K562 (cell line): ENCODE data around the gene SH3GL3. TPM values are rescaled to one million over a fixed set of nuclear protein-coding genes. Genes with fewer than 3 reads are reported as not detected.

Source experiments
- ATAC-seq: fragments of 200-7000 bp; cut with Tn5 transposase; 3 replicates; pipeline ENCODE4 v1.9.1; 2020; ENCODE audit warnings: moderate library complexity
- BruUV-seq: library from RNA; stranded (reverse); fragments of 400-500 nt; replicated peaks from 2 replicates; lab custom pipeline; 2021; lab: Mats Ljungman, UMichigan
- CTCF ChIA-PET: fragments of 300-600 bp; formaldehyde crosslinking; extraction: SDS; loops from one replicate; lab custom pipeline; 2021; ENCODE audit warnings: low intra/inter-chr PET ratio; lab: Yijun Ruan, JAX
- POLR2A ChIA-PET: fragments of 300-600, 350-650 bp; sonication (Branson Sonifier 250); formaldehyde crosslinking; extraction: SDS; loops from one replicate; lab custom pipeline; 2021; ENCODE audit warnings: antibody characterized with exemption, inconsistent platforms; lab: Yijun Ruan, JAX
- DNase-seq, 4 experiments: peaks; one replicate each; pipeline versions ENCODE4 v3.0.0 to v3.0.0-alpha.2; 2011 to 2018; ENCODE audit warnings: low spot score in 3 of 4, mixed read lengths in 3 of 4; ENCODE audit errors: extremely low read depth in 1 of 4
- FAIRE-seq: peaks from 2 replicates; lab custom pipeline; 2011; peaks lifted over from hg19 to GRCh38; lab: Jason Lieb, UNC
- H2AFZ ChIP-seq: 2 replicates; pipeline ENCODE4 v1.6.0; 2011; ENCODE audit warnings: low read depth, low read length, control low read depth, inconsistent platforms
- H3K27ac ChIP-seq: fragments of 200-600 bp; 3 replicates; pipeline ENCODE4 v1.8.0; 2011; ENCODE audit warnings: low read depth, mild to moderate bottlenecking, control low read depth, inconsistent platforms, low read length, moderate library complexity, mixed read lengths; ENCODE audit errors: extremely low read depth
- H3K27me3 ChIP-seq, 2 experiments: fragments of 300-600 bp in 1 of 2; 2 replicates in 1 of 2; 3 replicates in 1 of 2; pipeline versions ENCODE4 v1.6.0 to v1.8.0; 2011; ENCODE audit warnings: inconsistent platforms in 2 of 2, low read length in 2 of 2, mild to moderate bottlenecking in 1 of 2, mixed read lengths in 1 of 2, moderate library complexity in 1 of 2; ENCODE audit not compliant: control insufficient read depth in 2 of 2, insufficient read depth in 2 of 2
- H3K36me3 ChIP-seq: fragments of 300-600 bp; 3 replicates; pipeline ENCODE4 v1.8.0; 2011; ENCODE audit warnings: mild to moderate bottlenecking, low read length, inconsistent platforms; ENCODE audit not compliant: control insufficient read depth, insufficient read depth
- H3K4me1 ChIP-seq, 2 experiments: fragments of 200-600 bp in 1 of 2; replicated peaks in 1 of 2; 2 replicates in 1 of 2; 3 replicates in 1 of 2; pipeline versions ENCODE4 v1.5.1 to v1.8.0; 2011; ENCODE audit warnings: inconsistent platforms in 2 of 2, low read length in 2 of 2, mild to moderate bottlenecking in 1 of 2, mixed read lengths in 1 of 2, moderate library complexity in 1 of 2; ENCODE audit not compliant: control insufficient read depth in 2 of 2, insufficient read depth in 2 of 2
- H3K4me2 ChIP-seq: 2 replicates; pipeline ENCODE4 v1.6.1; 2011; ENCODE audit warnings: low read length, control low read depth, inconsistent platforms, mixed read lengths; ENCODE audit not compliant: insufficient read depth
- H3K4me3 ChIP-seq: fragments of 200-600 bp; sonication (generic), shearing (Covaris generic); 2 replicates; pipeline ENCODE4 v1.5.1; 2016; ENCODE audit warnings: control low read depth, inconsistent platforms
- H3K79me2 ChIP-seq: fragments of 200-600 bp; 3 replicates; pipeline ENCODE4 v1.8.0; 2011; ENCODE audit warnings: low read length, inconsistent platforms; ENCODE audit not compliant: control insufficient read depth, insufficient read depth
- H3K9ac ChIP-seq, 2 experiments: 2 replicates each; pipeline versions ENCODE4 v1.6.0 to v1.6.1; 2011; ENCODE audit warnings: low read depth in 2 of 2, low read length in 2 of 2, control low read depth in 1 of 2, inconsistent platforms in 1 of 2, mild to moderate bottlenecking in 1 of 2, mixed read lengths in 1 of 2; ENCODE audit not compliant: insufficient read depth in 1 of 2
- H3K9me1 ChIP-seq: one replicate; pipeline ENCODE4 v1.6.0; 2011; ENCODE audit warnings: inconsistent platforms, mild to moderate bottlenecking, low read length, moderate library complexity; ENCODE audit not compliant: control insufficient read depth, insufficient read depth
- H3K9me3 ChIP-seq: replicated peaks from 2 replicates; pipeline ENCODE4 v1.5.1; 2011; ENCODE audit warnings: low read depth, low read length, inconsistent platforms; ENCODE audit not compliant: control insufficient read depth, insufficient read depth
- H4K20me1 ChIP-seq: replicated peaks from 2 replicates; pipeline ENCODE4 v1.6.1; 2011; ENCODE audit warnings: low read length, inconsistent platforms, mixed read lengths; ENCODE audit not compliant: control insufficient read depth, insufficient read depth
- ADNP ChIP-seq: fragments of 200-800 bp; sonication (Bioruptor generic); IDR thresholded peaks from 2 replicates; pipeline ENCODE4 v1.6.1; 2016; ENCODE audit warnings: missing genetic modification characterization, missing compliant biosample characterization
- BACH1 ChIP-seq: fragments of 200-800 bp; sonication (Bioruptor generic); IDR thresholded peaks from 2 replicates; pipeline ENCODE4 v1.6.1; 2016; ENCODE audit warnings: missing genetic modification characterization, missing compliant biosample characterization
- CAMTA2 ChIP-seq: fragments of 250-450 bp; sonication (Bioruptor Pico); conservative IDR thresholded peaks from 2 replicates; pipeline ENCODE4 v1.5.1; 2022
- E2F5 ChIP-seq: sonication (generic); formaldehyde crosslinking; IDR thresholded peaks from 2 replicates; pipeline ENCODE4 v1.8.0; 2022; ENCODE audit warnings: mild to moderate bottlenecking, missing genetic modification reagents
- GTF2F1 ChIP-seq: IDR thresholded peaks from 2 replicates; pipeline ENCODE4 v1.6.1; 2011; ENCODE audit warnings: low read depth, low read length, improper control_type of control experiment
- ILF3 ChIP-seq: fragments of 450-650 bp; IDR thresholded peaks from 2 replicates; pipeline ENCODE4 v1.6.1; 2018; ENCODE audit warnings: antibody characterized with exemption, mild to moderate bottlenecking, moderate library complexity, borderline replicate concordance
- KDM5B ChIP-seq: fragments of 200-600 bp; sonication (generic); IDR thresholded peaks from 2 replicates; pipeline ENCODE4 v1.6.1; 2012; ENCODE audit warnings: low read depth, mild to moderate bottlenecking, moderate library complexity, low read length, control low read depth, inconsistent platforms; ENCODE audit not compliant: insufficient replicate concordance
- MTF1 ChIP-seq: fragments of 250-450 bp; sonication (Bioruptor Pico); IDR thresholded peaks from 2 replicates; pipeline ENCODE4 v1.9.0; 2021; ENCODE audit warnings: moderate library complexity, mild to moderate bottlenecking, inconsistent platforms, borderline replicate concordance
- NCOA6 ChIP-seq: fragments of 450-650 bp; IDR thresholded peaks from 2 replicates; pipeline ENCODE4 v1.6.1; 2017; ENCODE audit warnings: mild to moderate bottlenecking
- NR4A1 ChIP-seq, 2 experiments: fragments of 250-450 bp in 1 of 2; fragments of 450-650 bp in 1 of 2; sonication (Bioruptor Pico) in 1 of 2; IDR thresholded peaks; 2 replicates each; pipeline versions ENCODE4 v1.4.0 to v1.6.1; 2016 to 2020; ENCODE audit warnings: mild to moderate bottlenecking in 2 of 2, missing compliant biosample characterization in 1 of 2, missing genetic modification characterization in 1 of 2, moderate library complexity in 1 of 2
- SRF ChIP-seq, 2 experiments: fragments of 250-450, 450-650 bp in 1 of 2; sonication (Bioruptor Pico) in 1 of 2; sonication (generic) in 1 of 2; formaldehyde crosslinking; IDR thresholded peaks; 2 replicates each; pipeline versions ENCODE4 v1.5.0 to v1.5.1; 2020 to 2022; ENCODE audit warnings: mild to moderate bottlenecking in 1 of 2, missing genetic modification reagents in 1 of 2
- ZNF212 ChIP-seq: fragments of 450-650 bp; formaldehyde crosslinking; IDR thresholded peaks from 2 replicates; pipeline ENCODE4 v1.4.0; 2020; ENCODE audit warnings: mild to moderate bottlenecking
- ZNF592 ChIP-seq: fragments of 450-650 bp; IDR thresholded peaks from 2 replicates; pipeline ENCODE4 v1.6.1; 2017; ENCODE audit warnings: antibody characterized with exemption, mild to moderate bottlenecking
- ZNF79 ChIP-seq: fragments of 250-450 bp; sonication (Bioruptor Pico); IDR thresholded peaks from 2 replicates; pipeline ENCODE4 v1.4.0; 2020; ENCODE audit warnings: low read depth, mild to moderate bottlenecking, moderate library complexity
- WGBS: fragments of 100-300 bp; shearing (Covaris generic); methylation state at CpG from one replicate; pipeline ENCODE4 v1.1.6; 2016; ENCODE audit warnings: low coverage, mixed read lengths; ENCODE audit not compliant: insufficient coverage; ENCODE audit errors: missing lambda C conversion rate; 5-methylcytosine and 5-hydroxymethylcytosine counted together
- in situ Hi-C: fragments of 300-500 bp; cut with MboI; formaldehyde crosslinking; loops from 4 replicates; pipeline ENCODE4 v1.15.0; 2018; ENCODE audit warnings: inconsistent platforms, mixed read lengths
- intact Hi-C: fragments of 100-400 bp; cut with micrococcal nuclease; formaldehyde crosslinking; loops from 2 replicates; pipeline ENCODE4 v1.14.2; 2022
- polyA plus RNA-seq, 8 experiments: library from polyadenylated mRNA; depleted of rRNA in 4 of 8; stranded (reverse) in 5 of 8; unstranded in 3 of 8; fragments of >200 nt; fragmentation: Nextera tagmentation in 2 of 8; fragmentation: Illumina TruSeq in 1 of 8; extraction: Ambion mirVana in 2 of 8; extraction: Trizol in 1 of 8; gene quantifications; 2 replicates each; pipeline versions ENCODE4 v1.2.1 to v1.2.3, GENCODE V29; 2011 to 2014; ENCODE audit warnings: inconsistent platforms in 1 of 8, missing spikeins in 1 of 8
- total RNA-seq, 7 experiments: library from RNA; depleted of rRNA in 6 of 7; stranded (reverse); fragments of >200 nt in 6 of 7; fragmentation: Illumina TruSeq in 2 of 7; extraction: Trizol in 2 of 7; gene quantifications; 2 replicates each; pipeline versions ENCODE4 v1.2.1 to v1.2.3, GENCODE V29; 2011 to 2021; ENCODE audit warnings: low replicate concordance in 1 of 7
- TF ChIP-seq, protein P1 (sequence below), 2 experiments: IDR thresholded peaks; 2 replicates each; pipeline ENCODE4 v1.6.1; 2011; ENCODE audit warnings: borderline replicate concordance in 1 of 2, control low read depth in 1 of 2, low read depth in 1 of 2, low read length in 1 of 2, mild to moderate bottlenecking in 1 of 2, mixed read lengths in 1 of 2, moderate library complexity in 1 of 2; ENCODE audit not compliant: insufficient read depth in 1 of 2, insufficient read length in 1 of 2, poor library complexity in 1 of 2, severe bottlenecking in 1 of 2; ENCODE audit errors: extremely low read depth in 1 of 2

The SH3GL3 gene
- total and polyA plus RNA-seq, 9 of the 15 experiments (the other 6 are each of a cell fraction or from before 2014, with no cell fraction given), result 3.9 to 16.0 (median 9.7) TPM

DNA sequence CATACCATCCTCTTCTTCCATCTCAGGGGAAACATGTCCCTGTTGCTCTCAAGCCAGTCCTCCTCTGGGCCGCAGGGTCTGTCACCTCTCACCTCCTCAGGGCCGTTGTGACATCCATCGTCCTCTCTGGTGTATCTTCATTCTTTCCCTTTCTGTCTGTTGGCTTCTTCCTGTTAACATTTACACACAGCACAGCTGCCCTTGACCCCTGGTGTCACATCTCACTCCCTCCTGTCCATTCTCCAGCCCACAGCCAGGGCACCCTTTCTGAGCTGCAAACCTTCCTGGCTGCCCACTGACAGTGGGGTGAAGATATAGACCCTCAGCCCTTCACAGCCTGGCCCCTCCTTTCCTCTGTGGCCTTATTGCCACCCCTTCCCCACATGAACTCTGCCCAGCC lies 127.2 kb downstream of the SH3GL3 start:
- WGBS, result 33% methylated on average over 3 of the region's 3 CpGs
- in situ Hi-C loops, result no loop called here

More for the DNA sequence above, 127.2 kb downstream of the SH3GL3 start:
- no peaks in the 10 kb centered on the region for H3K4me1 ChIP-seq
- DNase-seq (no peak), ATAC-seq (no peak), FAIRE-seq (no peak)
- intact Hi-C loops, result no loop called here
- H3K36me3 ChIP-seq, result no peaks in the 10 kb centered on the region
- H2AFZ ChIP-seq, result no peak overlapping the region
- H3K9ac ChIP-seq, result no peak overlapping the region; a peak in 1 of 4 replicates
- CTCF ChIA-PET, result interaction anchor here (3.4 kb wide), 1 partner anchor 137 kb away, joined by 29 read pairs; no protein-coding TSS in a partner anchor
- peaks cover 4% of the 10 kb centered on the region for H3K9me1 ChIP-seq
- no peak overlapping the region for H3K4me3 ChIP-seq
- H3K27me3 ChIP-seq, result no peaks in the 10 kb centered on the region
- no peak for TF ChIP-seq ADNP (tag)
- no peak for TF ChIP-seq ZNF592
- TF ChIP-seq KDM5B, result no peak
- no peak for TF ChIP-seq ZNF212 (CRISPR knock-in tag)
- no peak for TF ChIP-seq NR4A1 (CRISPR knock-in tag; IDR thresholded peaks at IDR 0.05)
- no peak for TF ChIP-seq NR4A1 (tag; IDR thresholded peaks at IDR 0.05)
- TF ChIP-seq CAMTA2, result no peak
- no peak for TF ChIP-seq MTF1
- TF ChIP-seq NCOA6, result no peak
- TF ChIP-seq SRF (CRISPR knock-in tag; IDR thresholded peaks at IDR 0.05), result no peak
- TF ChIP-seq ZNF79 (CRISPR knock-in tag), result no peak
- TF ChIP-seq ILF3, result no peak
- TF ChIP-seq E2F5 (CRISPR knock-in tag), result no peak
- TF ChIP-seq, protein P1, sequence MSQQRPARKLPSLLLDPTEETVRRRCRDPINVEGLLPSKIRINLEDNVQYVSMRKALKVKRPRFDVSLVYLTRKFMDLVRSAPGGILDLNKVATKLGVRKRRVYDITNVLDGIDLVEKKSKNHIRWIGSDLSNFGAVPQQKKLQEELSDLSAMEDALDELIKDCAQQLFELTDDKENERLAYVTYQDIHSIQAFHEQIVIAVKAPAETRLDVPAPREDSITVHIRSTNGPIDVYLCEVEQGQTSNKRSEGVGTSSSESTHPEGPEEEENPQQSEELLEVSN (IDR thresholded peaks at IDR 0.05; ENCODE audit: borderline replicate concordance in 1 of 2, extremely low read depth in 1 of 2, insufficient read depth in 1 of 2, insufficient read length in 1 of 2, low read depth in 1 of 2, low read length in 1 of 2, poor library complexity in 1 of 2, severe bottlenecking in 1 of 2), result no peak
- TF ChIP-seq BACH1 (tag), result no peak
- no peak for TF ChIP-seq GTF2F1
- H3K27ac ChIP-seq, result no peak overlapping the region
- POLR2A ChIA-PET, result no interaction called here
- H3K9me3 ChIP-seq, result no peaks in the 10 kb centered on the region
- H4K20me1 ChIP-seq, result peaks cover 3% of the 10 kb centered on the region; the same call in 1 of the 2 replicates
- H3K4me2 ChIP-seq, result no peak overlapping the region
- H3K79me2 ChIP-seq, result no peaks in the 10 kb centered on the region
- no TSS peak for BruUV-seq
